GM12872 (cell line): Measurements from ENCODE around the gene PNMA8C.

Source experiments
- TF ChIP-seq, protein P1 (sequence below): IDR thresholded peaks from 3 replicates; pipeline ENCODE4 v1.5.1; 2011; ENCODE audit warnings: low read depth, mild to moderate bottlenecking, low read length, moderate library complexity; ENCODE audit not compliant: insufficient read depth

The PNMA8C gene

DNA sequence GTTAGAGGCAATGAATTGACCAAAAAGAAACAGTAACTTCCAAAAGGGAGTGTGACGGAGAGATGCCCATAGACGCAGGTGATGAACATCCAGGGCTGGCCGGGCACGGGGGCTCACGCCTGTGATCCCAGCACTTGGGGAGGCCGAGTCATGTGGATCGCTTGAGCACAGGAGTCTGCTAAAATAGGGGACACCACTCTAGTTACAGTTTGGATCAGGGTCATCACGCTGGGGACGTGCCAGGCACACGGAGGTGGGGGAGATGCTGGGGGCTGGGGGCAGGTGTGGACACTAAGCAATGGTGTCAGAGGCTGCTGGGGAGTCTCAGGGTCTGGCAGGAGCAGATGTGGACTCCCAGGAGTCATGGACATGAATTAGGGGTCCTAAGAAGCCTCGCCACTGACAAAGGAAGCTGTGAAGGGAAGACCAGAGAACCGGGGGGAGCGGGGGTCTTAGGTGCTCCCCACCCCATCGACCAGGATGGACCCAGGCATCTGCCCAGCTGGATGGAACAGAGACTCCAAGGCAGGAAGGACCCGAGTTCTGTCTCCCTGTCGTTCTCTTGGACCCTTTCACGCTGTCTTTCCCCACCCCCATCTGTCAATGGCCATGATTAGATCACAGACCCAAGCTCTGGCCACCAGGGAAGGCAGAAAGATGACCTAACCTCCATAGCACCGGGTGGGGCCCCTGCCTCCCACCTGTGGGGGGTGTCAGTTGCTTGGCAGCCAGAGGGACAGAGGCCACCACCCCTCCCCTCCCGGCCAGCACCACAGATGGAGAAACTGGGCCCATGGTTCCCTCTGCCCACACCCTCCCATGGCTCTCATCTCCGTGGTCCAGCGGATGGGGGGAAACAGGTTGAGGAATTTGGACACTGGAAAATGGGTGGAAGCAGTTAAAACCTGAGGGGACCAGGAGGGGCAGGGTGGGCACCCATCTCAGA, 35.0 kb downstream of the PNMA8C start:
- TF ChIP-seq, protein P1, sequence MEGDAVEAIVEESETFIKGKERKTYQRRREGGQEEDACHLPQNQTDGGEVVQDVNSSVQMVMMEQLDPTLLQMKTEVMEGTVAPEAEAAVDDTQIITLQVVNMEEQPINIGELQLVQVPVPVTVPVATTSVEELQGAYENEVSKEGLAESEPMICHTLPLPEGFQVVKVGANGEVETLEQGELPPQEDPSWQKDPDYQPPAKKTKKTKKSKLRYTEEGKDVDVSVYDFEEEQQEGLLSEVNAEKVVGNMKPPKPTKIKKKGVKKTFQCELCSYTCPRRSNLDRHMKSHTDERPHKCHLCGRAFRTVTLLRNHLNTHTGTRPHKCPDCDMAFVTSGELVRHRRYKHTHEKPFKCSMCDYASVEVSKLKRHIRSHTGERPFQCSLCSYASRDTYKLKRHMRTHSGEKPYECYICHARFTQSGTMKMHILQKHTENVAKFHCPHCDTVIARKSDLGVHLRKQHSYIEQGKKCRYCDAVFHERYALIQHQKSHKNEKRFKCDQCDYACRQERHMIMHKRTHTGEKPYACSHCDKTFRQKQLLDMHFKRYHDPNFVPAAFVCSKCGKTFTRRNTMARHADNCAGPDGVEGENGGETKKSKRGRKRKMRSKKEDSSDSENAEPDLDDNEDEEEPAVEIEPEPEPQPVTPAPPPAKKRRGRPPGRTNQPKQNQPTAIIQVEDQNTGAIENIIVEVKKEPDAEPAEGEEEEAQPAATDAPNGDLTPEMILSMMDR = no peak

GRCh38 chr19:46392837-46393236, 35.9 kb downstream of the PNMA8C start:
- TF ChIP-seq, protein P1 = no peak

DNA sequence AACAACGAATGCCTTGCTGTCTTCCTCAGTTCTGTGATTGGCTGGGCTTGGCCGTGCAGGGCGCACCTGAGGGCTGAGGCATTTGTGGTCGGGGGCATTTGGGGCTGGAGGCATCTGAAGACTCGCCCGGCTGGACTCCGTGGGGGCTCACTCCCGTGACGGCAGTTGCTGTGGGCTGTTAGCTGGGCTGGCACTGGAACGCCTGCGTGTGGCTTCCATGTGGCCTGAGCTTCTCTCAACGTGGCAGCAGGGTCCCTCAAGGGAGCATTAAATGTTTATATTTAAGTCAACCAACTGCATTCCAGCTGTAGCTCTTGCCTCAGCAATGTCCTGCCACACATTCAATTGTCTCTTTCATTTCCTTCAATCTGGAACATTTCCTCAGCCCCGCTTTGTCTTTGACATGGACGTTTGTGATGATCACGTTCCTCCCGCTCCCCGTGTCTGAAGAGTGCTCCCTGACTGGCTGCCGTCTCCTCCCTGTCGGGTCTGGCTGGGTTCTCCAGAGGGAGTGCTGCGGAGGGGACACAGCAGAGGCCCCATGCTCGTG, 36.4 kb downstream of the PNMA8C start:
- TF ChIP-seq, protein P1 = no peak

- TF ChIP-seq, protein P1 = no peak
Observed at GRCh38 chr19:46391296-46392251, 37.2 kb downstream of the PNMA8C start.

GRCh38 chr19:46390866-46391265, 37.9 kb downstream of the PNMA8C start:
- TF ChIP-seq, protein P1 = no peak

DNA sequence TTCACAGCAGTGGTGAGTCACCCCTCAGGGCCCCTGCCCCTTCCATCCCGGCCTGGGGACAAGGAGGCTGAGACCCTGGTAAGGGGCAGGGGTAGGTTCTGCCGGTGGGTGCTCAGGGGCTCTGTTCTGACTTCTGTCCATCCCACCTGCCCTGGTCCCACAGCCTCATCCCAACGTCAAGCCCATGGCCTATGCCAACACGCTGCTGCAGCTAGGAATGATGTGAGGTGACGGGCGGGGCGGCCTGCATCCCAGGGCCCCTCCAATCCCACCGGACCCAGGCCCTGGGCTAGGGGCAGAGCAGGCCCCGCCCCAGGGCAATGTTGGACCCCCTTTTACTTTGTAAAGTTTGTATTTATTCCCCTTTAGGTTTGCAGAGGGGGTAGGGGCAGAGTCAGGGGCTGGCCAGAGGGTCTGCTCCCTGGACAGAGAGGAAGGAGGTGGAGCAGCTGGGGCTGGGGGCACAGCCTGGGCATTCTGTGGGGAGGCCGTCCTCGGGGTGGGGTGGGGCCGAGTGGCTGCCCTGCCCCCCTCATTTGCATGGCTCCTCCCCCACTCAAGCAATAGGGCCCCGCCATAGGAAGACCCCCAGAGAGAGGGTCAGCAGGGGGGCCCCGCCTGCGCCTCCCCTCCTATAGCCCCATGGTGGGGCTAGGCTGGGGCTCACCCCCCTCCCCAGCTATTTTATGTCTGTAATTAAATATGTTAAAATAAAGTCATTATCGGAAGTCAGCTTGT, 38.4 kb downstream of the PNMA8C start:
- TF ChIP-seq, protein P1 = no peak
